Loucy (cell line): ENCODE measurements around the gene ATP11A.

Experiments used
- CTCF ChIP-seq: fragments of 200-600 bp; sonication (generic); conservative IDR thresholded peaks from 2 replicates; pipeline ENCODE4 v1.5.1; 2014; ENCODE audit warnings: mild to moderate bottlenecking, antibody characterized with exemption, low read length
- EZH2phosphoT487 ChIP-seq: fragments of 200-600 bp; IDR thresholded peaks from 2 replicates; pipeline ENCODE4 v1.6.1; 2018; ENCODE audit warnings: antibody characterized with exemption, mild to moderate bottlenecking, moderate library complexity, borderline replicate concordance

GRCh38 chr13:112776354-112776753, 86.5 kb downstream of the ATP11A start:
- no peak for TF ChIP-seq CTCF
- no peak for TF ChIP-seq EZH2phosphoT487
